Thymus (tissue), 11 donors: Measurements from ENCODE around the gene SOX6. TPM values are rescaled to one million over a fixed set of nuclear protein-coding genes. Genes with fewer than 3 reads are reported as not detected.
A peak's percentile ranks its signal among the peaks of the same experiment; 100 is the strongest.

Source experiments
- DNase-seq, 9 donors: peaks; one replicate each; pipeline ENCODE4 v3.0.0-alpha.2; 2013; ENCODE audit warnings: low spot score in 9 of 9, low read depth in 6 of 9, missing footprints in 1 of 9
- H3K27ac ChIP-seq, 2 donors: one replicate each; pipeline ENCODE4 v1.5.1; 2013; ENCODE audit warnings: control low read depth in 1 of 2, low read depth in 1 of 2, low read length in 1 of 2, mild to moderate bottlenecking in 1 of 2, moderate library complexity in 1 of 2
- H3K27me3 ChIP-seq, 2 donors: one replicate each; pipeline ENCODE4 v1.5.1; 2013; ENCODE audit warnings: low read length in 1 of 2; ENCODE audit not compliant: control insufficient read depth in 2 of 2, insufficient read depth in 1 of 2
- H3K36me3 ChIP-seq, 2 donors: one replicate each; pipeline ENCODE4 v1.5.1; 2013; ENCODE audit warnings: low read length in 1 of 2, mild to moderate bottlenecking in 1 of 2, moderate library complexity in 1 of 2; ENCODE audit not compliant: control insufficient read depth in 2 of 2, insufficient read depth in 2 of 2
- H3K4me1 ChIP-seq, 2 donors: one replicate each; pipeline ENCODE4 v1.5.1; 2013; ENCODE audit warnings: low read length in 2 of 2; ENCODE audit not compliant: control insufficient read depth in 2 of 2, insufficient read depth in 2 of 2
- H3K4me3 ChIP-seq, 2 donors: one replicate each; pipeline ENCODE4 v1.5.1; 2013; ENCODE audit warnings: low read length in 2 of 2, control low read depth in 1 of 2, mild to moderate bottlenecking in 1 of 2
- H3K9me3 ChIP-seq, 2 donors: one replicate each; pipeline ENCODE4 v1.5.1; 2013; ENCODE audit warnings: low read length in 1 of 2, mild to moderate bottlenecking in 1 of 2; ENCODE audit not compliant: control insufficient read depth in 2 of 2, insufficient read depth in 1 of 2
- whole genome bisulfite sequencing: extraction: QIAGEN DNeasy Blood & Tissue Kit; methylation state at CpG from one replicate; pipeline ENCODE4 v1.1.7; 2013; 5-methylcytosine and 5-hydroxymethylcytosine counted together
- polyA plus RNA-seq: library from polyadenylated mRNA; stranded (reverse); fragments of 200-250 nt; gene quantifications from one replicate; pipeline ENCODE4 v1.2.3, GENCODE V29; 2013
- total RNA-seq: library from RNA; stranded (reverse); fragments of 120-200 nt; gene quantifications from one replicate; pipeline ENCODE4 v1.2.4, GENCODE V29; 2013
- donor health status: healthy.

The SOX6 gene
- total and polyA plus RNA-seq, 2 donors, result 1.2 to 3.0 TPM

DNA sequence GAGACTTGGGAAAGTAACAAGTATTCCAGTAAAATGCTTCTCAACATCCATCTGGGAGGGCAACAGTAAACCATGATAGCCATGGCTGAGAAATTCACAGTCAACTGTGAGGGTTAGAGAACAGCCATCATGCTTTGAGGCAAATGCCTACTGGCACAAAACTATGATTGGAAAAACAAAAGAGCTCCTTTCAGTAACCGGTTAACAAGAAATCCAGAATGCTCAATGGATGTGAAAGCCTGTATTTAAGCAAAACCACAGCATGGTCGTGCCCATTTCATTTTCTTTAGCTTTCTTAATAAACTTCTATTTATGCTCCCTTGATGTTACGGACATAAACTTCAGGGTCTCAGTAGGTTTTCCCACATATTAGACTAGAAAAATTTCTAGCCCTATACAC is 139.5 kb downstream of the SOX6 start:
- H3K27ac ChIP-seq, result no peak overlapping the region
- DNase-seq, result no peak
- H3K9me3 ChIP-seq, result no peaks in the 10 kb centered on the region
- no peaks in the 10 kb centered on the region for H3K36me3 ChIP-seq
- no peaks in the 10 kb centered on the region for H3K27me3 ChIP-seq
- H3K4me3 ChIP-seq, result no peak overlapping the region
- H3K4me1 ChIP-seq, result no peaks in the 10 kb centered on the region
- WGBS, result 93% methylated on average over 3 of the region's 3 CpGs

- Histone ChIP-seq H3K36me3 (no peaks in the 10 kb centered on the region), H3K27me3 (no peaks in the 10 kb centered on the region), H3K4me1 (no peaks in the 10 kb centered on the region), H3K9me3 (no peaks in the 10 kb centered on the region), H3K4me3 (no peak overlapping the region), H3K27ac (no peak overlapping the region)
- WGBS, result 96% methylated on average over 1 of the region's 1 CpG
- DNase-seq, result no peak
These were observed 141.0 kb downstream of the SOX6 start for GRCh38 chr11:16215352-16215751.

DNA sequence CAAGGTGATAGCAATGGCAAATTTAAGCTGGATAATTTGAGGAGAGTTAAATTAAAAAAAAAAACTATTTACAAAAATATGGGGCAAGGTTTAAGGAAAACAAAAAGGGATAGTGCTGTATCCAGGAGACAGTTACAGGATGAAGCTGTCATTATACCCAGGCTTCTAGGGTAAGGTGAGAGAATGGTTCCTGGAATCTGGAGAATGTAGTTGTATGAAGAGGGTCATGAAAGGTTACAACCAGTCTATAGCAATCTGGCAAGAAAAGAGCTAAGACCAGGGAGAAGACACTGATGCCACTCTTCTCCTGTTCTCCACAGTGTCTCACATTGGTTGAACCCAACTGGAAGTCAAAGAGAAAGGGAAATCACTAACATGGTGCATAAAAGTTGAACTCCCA is 144.9 kb downstream of the SOX6 start:
- no peak for DNase-seq
- no peak overlapping the region for H3K4me3 ChIP-seq
- H3K4me1 ChIP-seq, result no peaks in the 10 kb centered on the region
- no peaks in the 10 kb centered on the region for H3K36me3 ChIP-seq
- H3K9me3 ChIP-seq, result no peaks in the 10 kb centered on the region
- no peak overlapping the region for H3K27ac ChIP-seq
- no peaks in the 10 kb centered on the region for H3K27me3 ChIP-seq

DNA sequence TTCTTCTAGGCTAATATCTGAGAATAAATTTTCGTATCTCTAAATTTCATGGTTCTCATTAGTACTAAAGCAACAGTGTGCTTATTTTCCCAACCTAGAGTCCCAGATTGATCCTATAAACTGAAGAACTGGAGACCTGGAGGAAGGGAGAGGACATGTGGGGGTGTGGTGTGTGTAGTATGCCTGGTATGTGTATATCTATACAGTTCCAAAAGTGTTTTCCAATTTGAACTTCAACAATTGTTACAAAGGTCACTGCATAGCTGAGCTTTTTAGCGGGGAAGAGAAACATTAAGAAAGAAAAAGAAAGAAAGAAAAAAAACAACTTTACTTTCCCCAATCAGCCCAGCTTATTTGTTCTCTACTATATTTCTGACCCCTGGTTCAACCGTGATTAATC is 152.1 kb downstream of the SOX6 start:
- H3K27ac ChIP-seq, result no peak overlapping the region
- no peaks in the 10 kb centered on the region for H3K27me3 ChIP-seq
- H3K4me3 ChIP-seq, result no peak overlapping the region
- 97% methylated on average over 3 of the region's 3 CpGs for WGBS
- no peak for DNase-seq
- H3K36me3 ChIP-seq, result no peaks in the 10 kb centered on the region
- no peaks in the 10 kb centered on the region for H3K9me3 ChIP-seq
- H3K4me1 ChIP-seq, result no peaks in the 10 kb centered on the region

DNA sequence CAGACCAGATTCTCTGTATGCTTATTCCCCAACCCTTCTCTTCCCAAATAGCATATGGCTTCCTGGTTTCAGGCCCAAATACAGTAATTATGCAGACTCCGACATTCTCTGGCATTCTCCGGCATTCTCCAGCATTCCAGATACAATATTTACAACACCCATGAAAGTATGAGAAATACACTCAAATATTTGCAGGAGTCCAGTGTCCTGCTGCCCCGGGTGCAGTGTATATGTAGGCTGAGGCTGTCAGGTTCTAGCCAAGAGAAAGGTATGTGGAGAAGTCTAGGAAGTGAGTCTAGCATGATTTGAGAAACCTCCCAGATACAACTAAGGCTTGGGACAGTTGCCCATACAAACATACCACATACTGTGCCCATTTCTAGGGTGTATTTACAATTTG is 160.7 kb downstream of the SOX6 start:
- no peak for DNase-seq
- peaks cover 0 to 3% of the 10 kb centered on the region in 2 donors for H3K4me1 ChIP-seq
- no peak overlapping the region for H3K27ac ChIP-seq
- H3K36me3 ChIP-seq, result no peaks in the 10 kb centered on the region
- 97% methylated on average over 3 of the region's 3 CpGs for WGBS
- no peak overlapping the region for H3K4me3 ChIP-seq
- H3K9me3 ChIP-seq, result no peaks in the 10 kb centered on the region
- no peaks in the 10 kb centered on the region for H3K27me3 ChIP-seq

DNA sequence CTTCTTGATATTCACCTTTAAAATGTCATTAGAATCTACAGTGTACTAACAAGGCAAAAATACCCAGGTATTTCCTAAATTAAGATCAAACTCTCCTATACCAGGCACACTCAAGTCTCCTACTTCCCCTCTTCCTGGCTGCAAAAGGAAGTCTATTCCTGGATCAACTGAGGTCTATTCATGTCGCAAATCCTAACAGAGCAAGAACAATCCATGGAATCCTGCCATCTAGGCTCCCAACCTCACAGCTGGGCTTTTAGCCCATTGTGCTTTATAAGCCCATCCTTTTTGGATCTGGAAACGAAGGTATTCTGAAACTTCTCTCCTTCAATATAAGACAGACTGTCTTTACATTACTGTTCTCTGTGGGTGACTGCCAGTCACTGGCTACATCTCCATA is 161.8 kb downstream of the SOX6 start:
- Histone ChIP-seq H3K4me3 (no peak overlapping the region), H3K27me3 (no peaks in the 10 kb centered on the region), H3K36me3 (no peaks in the 10 kb centered on the region), H3K27ac (no peak overlapping the region), H3K4me1 (peaks cover 0 to 3% of the 10 kb centered on the region in 2 donors), H3K9me3 (no peaks in the 10 kb centered on the region)
- WGBS, result 89% methylated on average over 2 of the region's 2 CpGs
- no peak for DNase-seq

- WGBS, result 93% methylated on average over 1 of the region's 1 CpG
- no peak for DNase-seq
- Histone ChIP-seq H3K4me3 (no peak overlapping the region), H3K9me3 (no peaks in the 10 kb centered on the region), H3K4me1 (peaks cover 0 to 3% of the 10 kb centered on the region in 2 donors), H3K27me3 (no peaks in the 10 kb centered on the region), H3K36me3 (no peaks in the 10 kb centered on the region), H3K27ac (no peak overlapping the region)
These were observed 162.4 kb downstream of the SOX6 start for GRCh38 chr11:16193897-16194381.

DNA sequence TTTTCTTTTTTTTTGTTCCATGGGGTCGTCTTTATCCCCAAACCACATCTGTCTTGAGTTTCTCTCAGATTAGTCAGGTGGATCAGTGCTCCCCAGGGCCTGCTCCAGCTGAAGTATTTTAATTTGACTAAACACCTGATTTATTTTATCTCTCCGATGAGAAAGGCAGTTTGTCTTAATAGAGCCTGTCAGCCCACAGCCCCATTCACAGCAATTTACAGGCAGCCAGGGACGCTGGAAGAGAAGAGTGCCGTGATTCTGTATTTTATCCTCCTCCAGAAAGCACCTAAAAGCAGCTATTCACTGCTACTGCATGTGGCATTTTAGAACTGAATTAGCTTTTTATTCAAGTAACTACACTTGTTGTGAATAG is 164.5 kb downstream of the SOX6 start:
- Histone ChIP-seq H3K27ac (no peak overlapping the region), H3K4me1 (peaks cover 0 to 3% of the 10 kb centered on the region in 2 donors), H3K9me3 (no peaks in the 10 kb centered on the region), H3K36me3 (no peaks in the 10 kb centered on the region), H3K27me3 (no peaks in the 10 kb centered on the region), H3K4me3 (no peak overlapping the region)
- 45% methylated on average over 4 of the region's 4 CpGs for WGBS
- no peak for DNase-seq

- Histone ChIP-seq H3K4me1 (peaks cover 0 to 3% of the 10 kb centered on the region in 2 donors), H3K27me3 (no peaks in the 10 kb centered on the region), H3K9me3 (no peaks in the 10 kb centered on the region), H3K36me3 (no peaks in the 10 kb centered on the region), H3K27ac (no peak overlapping the region), H3K4me3 (no peak overlapping the region)
- 69% methylated on average over 5 of the region's 5 CpGs for WGBS
- DNase-seq, result peak in 3 of 9 donors; percentile 1 to 17 (median 2)
These were observed 165.0 kb downstream of the SOX6 start for GRCh38 chr11:16191212-16191867.
